A172 (cell line): ENCODE data around the gene HAUS8. TPM values are rescaled to one million over a fixed set of nuclear protein-coding genes. Genes with fewer than 3 reads are reported as not detected.
"Not testable (repeated sequence)": the region's sequence is repeated elsewhere in the genome, so short reads cannot be mapped to it uniquely, and the experiment has no call there.

ENCODE experiments used
- DNase-seq: peaks from one replicate; pipeline ENCODE4 v3.0.0-alpha.2; 2015; ENCODE audit warnings: low spot score
- total RNA-seq: library from RNA; depleted of rRNA; stranded (reverse); fragments of >200 nt; shearing (Covaris generic); gene quantifications from 2 replicates; pipeline ENCODE4 v1.2.3, GENCODE V29; 2014

HAUS8 gene
- total RNA-seq, 1 experiment from 2014 or later: 26.7 TPM

DNA sequence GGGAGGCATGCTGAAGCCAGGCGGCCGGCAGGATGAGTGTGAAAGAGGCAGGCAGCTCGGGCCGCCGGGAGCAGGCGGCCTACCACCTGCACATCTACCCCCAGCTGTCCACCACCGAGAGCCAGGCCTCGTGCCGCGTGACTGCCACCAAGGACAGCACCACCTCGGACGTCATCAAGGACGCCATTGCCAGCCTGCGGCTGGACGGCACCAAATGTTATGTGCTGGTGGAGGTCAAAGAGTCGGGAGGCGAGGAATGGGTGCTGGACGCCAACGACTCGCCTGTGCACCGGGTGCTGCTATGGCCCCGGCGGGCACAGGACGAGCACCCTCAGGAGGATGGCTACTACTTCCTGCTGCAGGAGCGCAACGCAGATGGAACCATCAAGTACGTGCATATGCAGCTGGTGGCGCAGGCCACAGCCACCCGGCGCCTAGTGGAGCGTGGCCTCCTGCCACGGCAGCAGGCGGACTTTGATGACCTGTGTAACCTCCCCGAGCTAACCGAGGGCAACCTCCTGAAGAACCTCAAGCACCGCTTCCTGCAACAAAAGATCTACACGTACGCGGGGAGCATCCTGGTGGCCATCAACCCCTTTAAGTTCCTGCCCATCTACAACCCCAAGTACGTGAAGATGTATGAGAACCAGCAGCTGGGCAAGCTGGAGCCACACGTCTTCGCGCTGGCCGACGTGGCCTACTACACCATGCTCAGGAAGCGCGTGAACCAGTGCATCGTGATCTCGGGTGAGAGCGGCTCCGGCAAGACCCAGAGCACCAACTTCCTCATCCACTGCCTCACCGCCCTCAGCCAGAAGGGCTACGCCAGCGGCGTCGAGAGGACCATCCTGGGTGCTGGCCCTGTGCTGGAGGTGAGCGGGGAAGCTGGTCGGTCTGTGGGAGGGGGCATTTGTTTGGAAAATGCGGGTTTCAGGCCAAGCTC, 26.7 kb upstream of the HAUS8 start:
- no peak for DNase-seq

- DNase-seq: no peak
These were observed 23.1 kb upstream of the HAUS8 start for GRCh38 chr19:17098326-17098725.

GRCh38 chr19:17097593-17098126, 22.4 kb upstream of the HAUS8 start:
- DNase-seq: peak; percentile 53

GRCh38 chr19:17095141-17095919, 20.1 kb upstream of the HAUS8 start:
- DNase-seq: no peak

DNA sequence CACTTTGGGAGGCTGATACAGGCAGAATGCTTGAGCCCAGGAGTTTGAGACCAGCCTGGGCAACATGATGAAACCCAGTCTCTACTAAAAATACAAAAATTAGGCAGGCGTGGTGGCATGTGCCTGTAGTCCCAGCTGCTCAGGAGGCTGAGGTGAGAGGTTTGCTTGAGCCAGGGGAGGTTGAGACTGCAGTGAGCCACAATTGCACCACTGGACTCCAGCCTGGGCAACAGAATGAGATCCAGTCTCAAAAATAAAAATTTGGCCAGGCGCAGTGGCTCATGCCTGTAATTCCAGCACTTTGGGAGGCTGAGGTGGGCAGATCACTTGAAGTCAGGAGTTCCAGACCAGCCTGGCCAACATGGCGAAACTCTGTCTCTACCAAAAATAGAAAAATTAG, 19.4 kb upstream of the HAUS8 start:
- DNase-seq: not testable (repeated sequence)

GRCh38 chr19:17092696-17093095, 17.4 kb upstream of the HAUS8 start:
- no peak for DNase-seq

DNA sequence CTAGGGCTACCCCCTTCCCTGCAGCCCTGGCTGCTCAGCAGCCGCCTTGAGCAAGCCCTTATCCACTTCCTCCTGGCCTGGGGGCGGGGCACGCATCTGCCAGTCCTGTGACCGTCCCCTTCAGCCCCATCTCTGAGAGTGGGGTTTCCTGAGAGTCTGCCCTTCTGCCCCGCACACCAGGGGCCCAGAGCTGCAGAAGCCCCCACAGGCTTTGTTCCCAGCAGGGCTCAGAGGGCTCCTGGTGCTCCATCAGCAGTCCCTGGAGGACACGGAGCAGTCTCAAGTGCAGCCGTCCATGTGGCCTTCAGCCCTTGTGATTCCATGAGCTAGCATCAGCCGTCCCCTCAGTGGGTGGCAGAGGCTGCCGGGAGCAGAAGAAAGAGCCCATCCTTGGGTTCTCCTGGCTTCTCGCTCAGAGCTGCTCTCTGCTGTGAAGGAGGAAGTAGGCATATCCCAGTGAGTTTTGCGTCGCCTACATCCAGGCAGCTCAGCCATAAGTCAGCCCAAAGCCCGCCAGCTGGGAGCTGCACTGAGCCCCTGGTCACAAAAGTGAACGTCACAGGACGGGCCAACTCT, 16.6 kb upstream of the HAUS8 start:
- DNase-seq: no peak

DNA sequence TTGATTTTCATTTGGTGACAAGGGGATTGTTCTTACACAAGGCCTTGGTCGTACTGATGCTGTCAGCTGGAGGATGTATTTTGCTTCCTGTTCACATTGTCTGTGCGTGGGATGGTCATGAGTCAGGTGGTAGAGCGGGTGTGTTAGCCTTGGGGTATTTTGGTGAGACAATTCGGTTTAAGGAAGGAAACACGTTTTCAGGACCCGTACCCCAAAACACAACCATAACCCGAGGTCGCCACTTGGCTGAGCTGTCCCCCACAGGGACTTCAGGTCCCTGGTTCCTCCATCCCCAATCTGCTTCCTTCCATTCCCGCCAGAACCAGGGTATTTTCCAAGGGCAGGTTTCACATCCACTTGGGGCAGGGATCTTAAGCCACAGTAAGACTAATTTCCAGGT, 15.3 kb upstream of the HAUS8 start:
- DNase-seq: no peak

GRCh38 chr19:17088552-17088951, 13.3 kb upstream of the HAUS8 start:
- no peak for DNase-seq

DNA sequence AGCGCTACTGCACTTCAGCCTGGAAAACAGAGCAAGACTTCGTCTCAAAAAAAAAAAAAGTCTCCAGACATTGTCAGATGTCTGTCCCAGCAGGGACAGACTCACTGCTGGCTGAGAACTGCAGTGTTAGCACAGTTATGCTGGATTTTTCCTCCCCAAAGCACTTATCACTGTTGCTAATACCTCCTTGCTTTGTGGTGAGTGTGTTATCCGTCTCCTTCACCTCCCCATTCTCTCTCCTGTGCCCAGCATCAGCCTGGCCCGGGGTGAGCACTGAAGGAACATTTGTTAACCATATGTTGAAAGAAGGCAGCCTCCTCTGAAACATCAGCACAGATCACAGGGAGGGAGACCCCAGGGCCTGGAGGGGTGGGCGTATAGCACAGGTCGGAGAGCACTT, 11.6 kb upstream of the HAUS8 start:
- DNase-seq: no peak

GRCh38 chr19:17086120-17086519, 10.9 kb upstream of the HAUS8 start:
- no peak for DNase-seq

DNA sequence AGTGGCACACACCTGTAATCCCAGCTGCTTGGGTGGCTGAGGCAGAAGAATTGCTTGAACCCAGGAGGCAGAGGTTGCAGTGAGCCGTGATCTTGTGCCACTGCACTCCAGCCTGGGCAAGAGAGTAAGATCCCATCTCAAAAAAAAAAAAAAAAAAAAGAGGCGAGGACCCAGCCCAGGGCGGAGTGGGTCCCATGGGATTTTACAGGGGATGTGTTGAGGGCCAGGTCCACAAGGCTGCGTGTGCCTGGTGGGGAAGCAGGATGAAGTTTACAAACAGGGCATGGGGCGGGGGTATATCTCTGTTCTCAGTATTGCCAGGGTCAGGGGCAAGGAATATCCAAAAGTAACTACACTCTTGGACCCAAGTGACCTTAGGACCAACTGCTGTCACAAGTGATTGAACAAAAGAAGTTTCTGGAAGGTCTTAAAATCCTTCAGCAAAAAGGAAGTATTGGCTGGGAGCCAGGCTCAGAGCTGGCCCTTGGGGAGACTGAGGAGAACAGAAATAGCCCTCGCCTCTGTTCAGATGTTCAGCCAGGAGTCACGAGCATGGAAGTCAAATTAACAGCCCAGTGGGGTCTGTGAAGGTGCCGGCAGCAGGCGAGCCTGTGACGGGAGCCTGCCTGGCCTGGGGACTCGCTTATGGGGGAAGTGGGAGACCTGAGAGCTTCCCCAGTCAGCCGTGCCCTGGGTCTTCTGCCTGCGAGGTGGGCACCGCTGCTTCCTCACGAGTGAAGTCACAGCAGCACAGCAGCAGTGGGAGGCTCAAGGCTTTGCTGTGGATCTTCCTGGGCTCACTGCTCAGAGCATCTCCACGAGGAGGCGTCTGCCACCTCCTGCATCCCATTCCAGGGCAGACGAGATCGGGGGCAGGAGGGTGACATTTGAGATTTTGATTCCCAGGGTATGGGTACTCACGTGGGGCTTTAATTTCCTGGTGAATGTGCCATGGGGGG, 6.7 kb upstream of the HAUS8 start:
- no peak for DNase-seq

- no peak for DNase-seq
These were observed 5.2 kb upstream of the HAUS8 start for GRCh38 chr19:17080440-17080801.

DNA sequence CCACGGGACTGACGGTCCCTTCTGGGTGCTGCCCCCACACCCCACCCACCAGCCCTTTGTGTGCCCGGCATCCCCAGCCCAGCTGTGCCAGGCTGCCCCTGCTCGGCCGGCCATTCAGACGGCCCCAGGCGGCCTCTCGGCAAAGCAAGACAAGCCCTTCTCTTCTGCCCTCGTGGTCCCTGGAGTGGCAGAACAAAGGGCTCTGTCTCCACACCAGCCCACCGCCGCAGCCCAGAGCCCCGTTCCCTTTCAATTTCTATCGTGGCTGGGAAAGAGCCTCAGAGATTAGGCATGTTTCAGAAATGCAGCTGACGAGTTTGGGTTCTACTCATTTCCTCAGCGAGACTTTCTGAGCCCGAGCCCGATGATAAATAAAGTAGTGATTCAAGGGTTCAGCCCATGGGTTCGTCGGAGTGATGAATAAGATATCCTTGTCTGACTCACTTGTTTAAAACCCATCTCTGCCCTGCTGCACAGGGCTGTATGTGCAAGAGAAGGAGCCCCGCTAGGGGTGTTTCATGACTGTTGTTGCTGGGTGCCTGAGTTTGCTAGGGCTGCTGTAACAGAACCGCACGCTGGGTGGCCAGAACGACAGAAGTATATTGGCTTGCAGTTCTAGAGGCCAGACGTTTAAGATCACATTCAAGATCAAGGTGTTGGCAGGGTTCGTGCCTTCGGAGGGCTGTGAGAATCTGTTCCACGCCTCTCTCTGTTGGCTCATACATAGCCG, 4.6 kb upstream of the HAUS8 start:
- DNase-seq: peak; percentile 98

- peak; percentile 20 for DNase-seq
These were observed 3.9 kb upstream of the HAUS8 start for GRCh38 chr19:17078920-17079709.

DNA sequence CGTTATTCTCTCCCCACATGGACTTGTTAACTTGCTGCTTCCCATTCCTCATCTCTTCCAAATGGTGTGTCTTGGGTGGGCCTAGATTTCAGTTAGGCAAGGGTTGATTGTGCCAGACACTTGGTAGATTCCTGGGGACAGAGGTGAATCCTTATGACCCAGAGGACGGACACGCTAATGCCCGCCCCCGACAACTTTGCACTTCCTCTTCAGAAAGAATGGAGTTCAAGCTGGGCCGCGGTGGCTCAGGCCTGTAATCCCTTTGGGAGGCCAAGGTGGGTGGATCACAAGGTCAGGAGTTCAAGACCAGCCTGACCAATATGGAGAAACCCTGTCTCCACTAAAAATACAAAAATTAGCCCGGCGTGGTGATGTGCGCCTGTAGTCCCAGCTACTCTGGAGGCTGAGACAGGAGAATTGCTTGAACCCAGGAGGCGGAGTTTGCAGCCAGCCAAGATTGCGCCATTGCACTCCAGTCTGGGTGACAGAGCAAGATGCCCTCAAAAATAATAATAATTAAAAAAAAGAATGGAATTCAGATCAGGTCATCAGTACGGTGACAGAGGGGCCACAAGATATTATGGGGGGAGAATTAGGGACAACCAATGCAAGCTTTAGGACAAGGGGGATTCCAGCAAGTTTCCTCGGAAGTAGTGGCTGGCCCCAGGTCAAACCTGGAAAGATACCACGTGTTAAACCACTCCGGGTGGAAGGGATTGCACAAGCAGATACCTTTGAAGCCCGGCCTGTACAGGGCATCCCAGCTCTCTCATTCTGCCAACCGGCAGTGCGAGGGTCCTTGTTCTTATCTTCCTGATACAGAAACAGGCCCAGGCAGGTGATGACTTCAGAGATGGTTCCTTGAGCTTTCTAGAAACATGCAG, 3.0 kb upstream of the HAUS8 start:
- no peak for DNase-seq

DNA sequence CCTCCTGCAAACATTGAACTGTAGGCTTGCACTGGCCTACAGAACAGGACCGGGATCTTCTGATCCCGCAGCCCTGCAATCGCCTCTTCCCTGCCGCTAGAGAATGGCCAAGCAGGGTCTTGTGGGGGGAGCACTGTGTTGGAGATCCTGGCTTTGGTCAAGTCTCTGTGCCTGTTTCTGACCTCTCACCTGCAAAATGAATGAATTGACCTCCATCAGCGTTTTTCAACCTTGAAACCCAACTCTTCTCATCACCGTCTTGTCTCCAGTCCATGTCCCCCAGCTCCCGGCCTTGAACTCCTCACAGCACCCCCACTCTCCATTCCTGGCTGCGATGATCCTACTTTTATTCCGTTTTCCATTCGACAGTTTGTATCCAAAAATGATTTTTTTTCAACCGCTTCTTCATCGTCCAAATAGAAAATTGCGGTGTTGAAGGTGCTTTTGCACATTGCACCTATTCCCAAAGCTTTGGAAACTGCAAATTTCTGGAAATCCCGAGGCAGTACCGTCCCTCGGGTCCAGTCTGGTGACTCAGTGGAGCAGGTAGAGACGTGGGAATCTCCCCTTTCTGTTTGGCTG, 2.3 kb upstream of the HAUS8 start:
- no peak for DNase-seq

DNA sequence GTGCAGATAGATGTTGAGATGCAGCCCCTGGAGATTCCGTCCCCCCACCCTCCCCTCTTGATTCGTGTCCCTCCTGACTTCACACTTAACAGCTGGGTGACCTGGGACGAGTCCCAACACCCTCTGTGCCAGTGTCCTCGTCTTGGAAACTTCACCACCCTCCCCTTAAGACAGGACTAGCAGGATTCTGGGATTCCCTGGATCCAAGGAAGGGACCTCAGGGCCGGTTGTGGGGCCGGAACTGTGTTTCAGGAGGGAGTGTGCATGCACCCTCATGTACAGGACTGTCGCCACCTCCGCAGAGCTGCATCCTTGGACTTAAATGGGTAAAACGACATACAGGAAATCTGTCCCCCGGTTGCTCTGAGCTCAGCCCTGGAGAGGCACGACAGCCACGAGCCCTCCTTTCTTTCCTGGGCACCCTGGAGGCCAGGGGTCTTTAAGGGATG, 1.3 kb upstream of the HAUS8 start:
- DNase-seq: peak; percentile 26
